RCC 7860 (cell line): ENCODE measurements around the gene SLCO4A1.

ENCODE experiments used
- DNase-seq: peaks from one replicate; pipeline ENCODE4 v3.0.0-alpha.2; 2015; ENCODE audit warnings: low spot score
- FAIRE-seq: peaks from 2 replicates; lab custom pipeline; 2012; peaks lifted over from hg19 to GRCh38; lab: Jason Lieb, UNC

SLCO4A1 gene

DNA sequence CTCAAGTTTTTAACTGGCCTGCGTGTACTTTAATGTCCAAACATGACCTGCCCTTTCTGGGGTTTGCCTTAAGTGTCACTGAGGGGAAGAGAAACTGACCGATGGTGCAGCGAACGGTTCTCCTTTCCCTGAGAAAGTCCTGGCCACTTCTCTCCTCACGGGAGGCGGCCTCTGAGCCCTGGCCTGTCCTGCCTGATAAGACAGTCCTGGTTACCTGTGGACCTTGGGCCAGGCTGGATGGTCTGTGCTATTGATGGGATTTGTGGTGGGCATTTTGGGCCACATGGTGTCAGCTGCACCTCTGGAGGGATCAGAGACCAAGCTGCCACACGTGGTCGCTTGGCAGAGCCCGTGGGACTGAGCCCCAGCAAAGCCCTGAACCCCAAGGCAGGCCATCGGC is 54.7 kb downstream of the SLCO4A1 start:
- FAIRE-seq (no peak), DNase-seq (no peak)

DNA sequence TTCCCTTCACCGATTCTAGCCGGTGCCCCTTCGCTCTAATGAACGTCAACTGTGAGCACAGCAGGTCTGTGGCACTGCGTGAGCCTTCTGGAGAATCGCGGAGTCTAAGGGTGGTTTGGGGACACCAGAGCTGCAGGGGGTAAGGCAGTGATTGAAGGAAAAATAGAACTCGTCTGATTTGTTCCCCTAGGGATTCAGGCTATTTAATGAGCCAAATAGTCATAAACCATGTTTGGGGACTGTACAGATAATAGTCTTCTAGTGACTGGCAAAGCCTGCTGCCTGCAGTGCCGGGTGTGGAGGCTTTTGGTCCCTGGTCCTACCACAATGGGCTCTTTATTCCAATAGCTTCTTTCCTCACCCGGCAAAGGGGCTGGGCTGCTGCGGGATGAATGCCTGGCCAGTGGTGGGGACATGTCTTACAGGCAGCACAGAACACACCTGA is 55.2 kb downstream of the SLCO4A1 start:
- DNase-seq = no peak
- no peak for FAIRE-seq

DNA sequence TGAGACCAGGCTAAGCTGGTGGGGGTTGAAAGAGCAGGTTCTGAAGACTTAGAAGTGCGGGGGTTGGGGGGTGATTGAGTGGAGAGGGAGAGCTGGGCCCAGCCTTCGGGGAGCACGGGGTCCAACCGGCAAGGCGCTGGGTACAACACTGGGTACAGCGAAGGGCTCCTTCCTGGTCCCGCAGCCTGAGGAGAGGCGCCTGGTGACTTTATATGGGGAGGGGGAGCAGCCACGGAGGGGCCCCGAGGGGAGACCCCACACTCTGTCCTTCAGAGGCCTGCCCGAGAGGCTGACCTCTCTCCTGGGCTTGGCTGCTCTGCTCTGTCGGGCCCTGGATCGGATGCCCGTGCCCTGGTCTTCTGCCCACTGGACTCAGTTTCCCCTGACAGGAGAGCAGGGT is 55.9 kb downstream of the SLCO4A1 start:
- DNase-seq (no peak), FAIRE-seq (no peak)

DNA sequence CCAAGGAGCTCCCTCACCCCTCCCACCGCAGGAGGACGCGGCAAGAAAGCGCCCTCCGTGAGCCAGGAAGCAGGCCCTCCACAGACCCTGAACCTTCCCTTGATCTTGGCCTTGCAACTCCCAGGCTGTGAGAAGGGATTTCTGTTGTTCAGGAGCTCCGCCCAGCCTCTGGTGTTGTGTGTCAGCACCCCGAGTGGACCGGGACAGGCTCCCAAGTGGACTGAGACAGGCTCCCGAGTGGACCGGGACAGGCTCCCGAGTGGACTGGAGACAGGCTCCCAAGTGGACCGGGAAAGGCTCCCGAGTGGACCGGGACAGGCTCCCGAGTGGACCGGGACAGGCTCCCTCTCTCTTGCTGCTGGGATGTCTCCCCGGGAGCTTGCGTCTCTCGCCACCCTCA is 57.0 kb downstream of the SLCO4A1 start:
- DNase-seq (no peak), FAIRE-seq (no peak)

DNA sequence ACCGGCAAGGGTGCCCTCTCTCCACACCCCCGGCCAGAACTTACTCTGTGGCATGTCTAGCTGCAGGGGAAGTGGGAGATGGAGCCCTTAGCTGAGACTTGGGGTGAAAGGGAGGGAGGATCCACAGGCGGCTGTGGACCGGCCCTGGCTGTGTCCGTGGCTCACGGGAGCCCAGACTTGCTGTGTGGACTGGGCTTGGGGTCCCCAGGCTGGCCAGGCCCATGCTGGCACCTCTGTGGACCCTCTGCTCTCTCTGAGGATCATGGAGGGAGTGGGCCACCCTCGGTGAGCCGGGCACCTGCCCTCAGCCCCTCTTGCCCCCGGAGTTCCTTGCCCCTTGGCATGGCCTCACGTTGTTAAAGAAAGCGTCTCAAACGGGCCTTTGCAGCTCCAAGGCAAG is 57.4 kb downstream of the SLCO4A1 start:
- no peak for DNase-seq

DNA sequence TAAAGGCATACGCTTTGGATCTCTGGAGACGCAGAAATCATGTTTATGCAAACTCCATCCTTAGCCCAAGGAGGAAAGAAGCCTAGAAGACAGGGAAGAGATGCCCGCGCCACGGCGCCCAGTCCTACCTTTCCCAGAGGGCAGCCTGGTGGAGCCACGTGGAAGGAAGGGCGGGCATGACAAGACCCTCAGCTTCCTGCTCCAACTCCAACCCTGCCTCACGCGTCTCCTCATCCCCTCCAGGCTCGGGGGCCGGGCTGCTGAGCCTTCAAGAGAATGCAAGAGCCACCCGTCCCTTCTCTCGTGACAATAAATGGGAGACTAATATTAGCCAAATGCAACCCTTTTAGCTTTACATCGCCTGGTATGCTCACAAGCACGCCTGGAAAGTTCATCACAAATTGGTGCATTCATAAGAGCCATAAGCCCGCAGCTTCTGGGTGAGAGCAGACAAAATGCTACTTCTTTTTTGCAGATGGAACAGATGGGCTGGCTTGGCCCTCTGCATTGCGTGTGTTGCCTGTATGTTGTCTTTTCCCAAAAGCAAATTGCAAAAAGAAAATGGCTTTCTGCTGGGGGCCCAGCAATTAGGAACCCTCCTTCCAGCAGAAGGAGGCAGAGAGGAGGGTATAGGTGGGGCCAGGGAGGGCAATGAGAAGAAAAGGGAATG is 58.1 kb downstream of the SLCO4A1 start:
- FAIRE-seq (no peak), DNase-seq (no peak)

More for the DNA sequence above, 57.4 kb downstream of the SLCO4A1 start:
- no peak for FAIRE-seq

DNA sequence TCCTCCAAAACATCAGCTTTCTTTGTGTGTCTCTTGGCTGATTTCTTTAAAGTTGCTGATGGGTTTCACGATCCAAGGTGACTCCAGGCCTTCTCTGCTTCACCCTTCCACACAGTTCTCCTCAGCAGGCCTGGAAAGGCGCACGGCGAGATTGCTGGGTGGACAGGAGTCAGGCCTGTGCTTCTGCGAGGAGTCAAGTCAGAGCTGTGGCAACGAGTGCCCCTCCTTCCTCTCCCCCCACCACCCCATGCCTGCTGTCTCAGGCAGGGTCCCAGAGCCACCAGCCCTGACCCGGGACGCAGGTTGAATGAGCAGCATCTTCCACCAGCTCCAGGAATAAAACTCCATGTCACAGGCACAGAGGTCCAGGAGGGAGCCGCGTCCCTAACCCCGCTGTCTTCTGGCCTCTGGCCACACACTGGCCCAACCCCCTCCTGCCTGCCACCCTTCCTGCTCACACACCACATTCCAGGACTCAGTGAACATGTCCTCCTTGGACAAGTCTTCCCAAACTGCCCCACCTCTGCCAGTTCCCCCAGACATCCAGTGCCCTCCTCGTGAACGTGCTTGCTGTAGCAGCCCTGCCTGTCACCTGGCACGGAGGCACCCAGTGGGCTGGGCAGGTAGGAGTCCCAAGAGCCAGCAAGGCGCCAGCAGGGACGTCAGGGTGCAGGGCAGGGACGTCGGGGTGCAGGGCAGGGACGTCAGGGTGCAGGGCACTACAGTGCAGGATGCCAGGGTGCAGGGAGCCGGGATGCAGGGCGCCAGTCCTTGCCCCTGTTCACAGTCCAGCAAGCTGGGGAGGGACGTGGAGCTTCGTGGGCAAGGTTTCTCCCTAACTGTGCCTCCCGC is 59.1 kb downstream of the SLCO4A1 start:
- FAIRE-seq (no peak), DNase-seq (no peak)

DNA sequence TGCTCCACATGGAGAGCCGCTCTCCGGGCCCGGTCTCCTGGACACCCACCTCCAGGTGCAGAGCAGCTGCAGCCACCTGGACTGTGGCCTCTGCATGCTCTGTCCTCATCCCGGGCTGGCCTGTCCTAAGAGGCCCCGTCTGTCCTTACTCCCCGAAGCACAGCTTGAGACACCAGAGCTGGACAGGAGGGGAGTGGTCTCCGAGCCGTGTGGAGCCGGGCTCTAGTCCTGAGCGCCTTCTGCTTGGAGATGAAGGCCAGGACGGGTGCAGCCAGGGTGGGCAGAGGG is 59.7 kb downstream of the SLCO4A1 start:
- DNase-seq (no peak), FAIRE-seq (no peak)

DNA sequence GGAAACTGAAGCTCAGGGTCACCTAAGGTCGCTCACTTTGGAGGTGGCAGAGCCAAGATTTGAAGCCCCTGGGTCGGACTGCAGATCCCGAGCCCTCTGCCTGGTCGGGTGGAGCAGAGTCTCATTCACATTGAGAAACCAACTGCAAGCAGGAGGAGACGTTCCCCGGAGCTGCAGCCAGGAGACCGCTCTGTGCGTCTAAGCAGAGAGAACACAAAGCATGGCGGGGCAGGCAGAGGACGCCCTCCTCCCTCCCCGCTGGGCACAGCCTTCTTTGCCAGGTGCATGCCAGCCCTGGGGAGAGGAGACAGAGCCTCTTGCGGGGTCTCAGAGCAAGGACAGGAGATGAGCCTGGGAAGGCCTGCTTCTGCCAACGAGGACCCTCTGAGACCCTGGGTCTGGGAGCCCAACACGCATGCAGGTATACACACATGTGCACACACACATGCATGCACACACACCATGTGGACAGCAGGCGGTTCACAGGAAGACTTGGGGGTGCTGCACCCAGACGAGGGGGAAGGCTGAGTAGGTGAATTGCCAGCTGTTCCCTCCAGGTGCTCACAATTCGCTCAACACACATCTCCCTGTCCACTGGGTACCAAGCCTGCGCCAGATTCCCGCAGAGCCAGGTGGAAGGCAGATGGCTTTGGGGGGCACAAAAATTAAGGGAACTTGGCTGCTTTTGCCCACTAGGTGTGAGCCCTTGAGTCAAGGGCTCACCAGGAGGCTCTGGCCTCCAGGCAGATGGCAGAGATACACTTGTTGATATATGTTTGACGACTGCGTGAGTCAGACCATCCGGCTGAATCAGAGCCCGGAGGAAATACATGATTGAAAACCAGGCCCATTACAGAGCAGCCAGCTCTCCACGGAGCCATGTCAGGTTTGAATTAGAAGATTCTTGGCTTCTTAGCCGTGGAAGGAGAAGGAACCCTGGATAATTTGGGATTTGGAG is 60.9 kb downstream of the SLCO4A1 start:
- FAIRE-seq = peak; percentile 87
- peak; percentile 85 for DNase-seq

DNA sequence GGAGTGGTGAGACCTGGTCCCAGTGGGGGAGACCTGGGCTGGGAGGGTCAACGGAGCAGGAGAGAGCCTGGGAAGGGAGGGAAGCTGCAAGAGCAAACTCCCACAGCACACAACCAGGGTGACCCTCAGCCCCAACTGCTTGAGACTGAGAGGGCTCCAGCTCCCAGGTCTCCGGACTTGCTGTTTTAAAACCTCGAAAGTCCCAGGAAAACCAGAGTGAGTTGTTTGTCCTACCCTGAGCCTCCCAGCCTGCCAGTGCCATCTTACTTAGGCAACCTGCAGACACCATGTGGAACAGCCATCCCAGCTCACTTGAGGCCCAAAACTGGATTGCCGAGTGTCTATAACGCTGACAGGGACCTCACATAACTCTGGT is 61.5 kb downstream of the SLCO4A1 start:
- DNase-seq (no peak), FAIRE-seq (no peak)

DNA sequence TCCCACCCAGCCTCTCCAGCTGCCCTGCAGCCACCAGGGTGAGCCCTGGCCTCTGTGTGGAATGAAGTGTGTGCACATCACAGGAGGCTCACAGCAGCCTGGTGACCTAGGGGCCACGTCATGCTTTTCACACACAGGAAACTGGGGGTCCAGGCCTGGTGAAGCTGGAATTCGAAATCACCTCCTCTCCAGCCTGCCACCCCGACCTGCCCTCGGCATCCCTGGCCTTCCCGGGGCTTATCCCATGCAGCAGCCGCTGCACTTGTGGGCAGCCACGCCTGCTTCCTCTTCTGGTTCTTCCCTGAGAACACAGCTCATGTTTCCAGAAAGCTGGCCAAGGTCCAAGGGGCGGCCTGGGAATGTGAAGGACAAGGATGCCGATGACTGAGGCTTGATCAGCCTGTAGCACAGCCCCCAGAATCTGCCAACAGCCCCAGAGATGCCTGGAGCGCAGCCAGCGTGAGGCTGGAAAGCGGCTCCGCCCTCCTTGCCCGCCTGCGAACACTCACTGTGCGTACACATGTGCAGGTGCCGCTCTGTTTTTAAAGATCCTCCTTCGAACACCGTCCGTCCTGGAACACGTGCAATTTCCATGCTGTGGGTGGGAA is 62.1 kb downstream of the SLCO4A1 start:
- DNase-seq (peak; percentile 76), FAIRE-seq (no peak)

DNA sequence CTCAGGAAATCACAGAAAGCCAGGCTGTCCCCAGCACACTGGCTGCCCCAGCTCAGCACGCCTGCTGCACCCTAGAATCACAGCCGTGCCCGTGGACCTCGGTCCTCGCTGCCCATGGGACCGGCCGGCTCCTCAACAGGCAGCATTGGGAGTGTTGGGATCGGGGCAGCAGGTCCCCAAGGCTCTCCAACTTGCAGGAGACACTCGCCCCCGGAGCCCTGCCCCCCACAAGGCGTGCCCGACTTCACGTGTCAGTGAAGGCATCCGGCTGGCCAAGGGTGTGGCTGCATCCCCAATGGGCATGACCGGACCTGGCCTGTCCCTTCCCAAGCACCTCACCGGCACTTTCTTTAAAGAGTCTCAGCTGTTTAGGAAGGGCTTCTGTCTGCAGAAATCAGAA is 63.3 kb downstream of the SLCO4A1 start:
- DNase-seq = no peak
- no peak for FAIRE-seq

DNA sequence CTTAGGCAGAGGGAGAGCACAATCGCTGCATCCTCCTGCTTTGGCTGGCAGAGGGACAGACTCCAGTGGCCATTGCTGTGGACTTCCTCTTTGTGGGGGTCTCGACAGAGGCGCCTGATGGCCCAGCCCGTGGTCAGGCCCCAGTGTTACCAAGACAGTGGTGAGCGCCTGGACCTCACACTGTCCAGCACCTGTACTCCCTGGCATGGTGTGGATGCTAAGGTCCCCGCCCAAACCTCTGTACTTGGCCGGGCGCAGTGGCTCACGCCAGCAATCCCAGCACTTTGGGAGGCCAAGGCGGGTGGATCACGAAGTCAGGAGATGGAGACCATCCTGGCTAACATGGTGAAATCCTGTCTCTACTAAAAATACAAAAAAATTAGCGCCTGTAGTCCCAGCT is 64.0 kb downstream of the SLCO4A1 start:
- FAIRE-seq (no peak), DNase-seq (no peak)

DNA sequence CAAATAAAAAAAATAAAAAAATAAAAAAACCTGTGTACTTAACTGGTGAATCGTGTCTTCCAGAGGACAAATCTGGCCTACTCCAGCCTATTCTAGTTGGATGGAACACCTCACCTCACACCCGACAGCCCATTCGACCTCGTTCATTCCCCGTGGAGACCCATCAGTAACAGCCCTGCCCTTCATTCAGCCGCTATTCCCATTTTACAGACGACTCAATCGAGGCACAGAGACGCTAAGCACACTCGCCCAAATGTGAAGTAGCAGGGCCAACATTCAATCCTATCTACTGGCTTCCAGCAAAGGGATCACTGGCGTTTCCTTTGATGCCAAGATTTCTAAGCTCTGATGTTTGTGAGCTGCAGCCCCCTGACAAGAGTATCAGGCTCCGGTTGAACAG is 64.6 kb downstream of the SLCO4A1 start:
- no peak for DNase-seq
- no peak for FAIRE-seq

DNA sequence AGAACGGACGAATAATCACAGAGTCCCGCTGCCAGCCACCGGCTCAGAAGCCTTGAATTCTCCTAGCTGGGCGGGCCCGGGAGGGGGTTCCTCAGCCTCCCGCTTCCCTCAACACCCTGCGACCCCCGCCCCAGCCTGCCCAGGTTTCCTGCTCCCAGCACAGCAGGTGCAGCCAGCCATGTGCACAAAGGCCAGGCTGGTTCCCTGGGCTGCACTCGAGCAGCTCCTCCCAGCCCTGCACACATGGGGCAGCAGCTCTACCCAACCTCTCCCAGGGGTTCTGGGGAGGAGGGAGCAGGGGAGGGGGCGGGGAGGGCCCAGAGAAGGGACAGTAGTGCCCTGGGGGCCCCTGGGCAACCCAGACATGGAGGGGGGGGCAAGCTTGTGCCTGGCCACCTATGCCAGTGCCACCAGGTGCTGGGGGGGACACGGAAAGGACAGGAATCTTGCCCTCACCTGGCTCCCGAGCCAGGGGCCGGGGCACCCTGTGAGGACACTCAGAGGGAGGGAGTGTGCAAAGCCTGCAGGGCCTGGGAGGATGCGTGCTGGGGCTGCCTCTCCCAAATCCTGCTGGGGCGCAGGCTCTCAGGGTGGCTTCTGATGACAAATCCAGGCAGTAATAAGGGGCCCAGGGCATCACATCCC is 65.1 kb downstream of the SLCO4A1 start:
- FAIRE-seq (no peak), DNase-seq (no peak)

DNA sequence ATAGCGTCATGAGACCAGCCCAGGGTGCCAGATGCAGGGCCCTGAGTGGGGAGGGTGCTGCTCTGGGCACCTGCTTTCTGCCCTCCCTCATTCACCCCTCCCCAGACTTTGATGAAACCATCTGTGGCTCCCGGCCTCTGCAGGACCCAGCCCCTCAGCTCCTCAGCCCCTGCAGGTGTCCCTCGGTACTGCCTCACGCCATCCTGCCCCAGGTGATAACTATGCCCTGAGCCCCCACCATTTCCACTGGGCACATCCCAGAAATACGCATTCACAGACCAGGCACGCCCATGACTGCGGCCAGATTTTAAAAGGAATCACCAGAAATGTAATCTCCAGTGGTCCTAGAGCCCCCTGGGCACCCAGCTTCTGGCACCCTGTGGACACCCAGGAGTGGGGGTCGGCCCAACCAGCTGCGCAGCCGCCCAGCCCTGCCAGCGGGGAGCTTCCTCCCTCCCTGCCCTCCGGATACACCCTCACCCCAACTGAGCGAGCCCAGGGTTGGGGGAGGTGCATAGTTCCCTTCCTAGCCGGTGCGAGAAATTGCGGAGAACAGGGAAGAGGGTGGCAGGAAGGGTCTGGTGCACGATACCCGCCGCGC is 65.7 kb downstream of the SLCO4A1 start:
- no peak for FAIRE-seq
- DNase-seq = no peak

DNA sequence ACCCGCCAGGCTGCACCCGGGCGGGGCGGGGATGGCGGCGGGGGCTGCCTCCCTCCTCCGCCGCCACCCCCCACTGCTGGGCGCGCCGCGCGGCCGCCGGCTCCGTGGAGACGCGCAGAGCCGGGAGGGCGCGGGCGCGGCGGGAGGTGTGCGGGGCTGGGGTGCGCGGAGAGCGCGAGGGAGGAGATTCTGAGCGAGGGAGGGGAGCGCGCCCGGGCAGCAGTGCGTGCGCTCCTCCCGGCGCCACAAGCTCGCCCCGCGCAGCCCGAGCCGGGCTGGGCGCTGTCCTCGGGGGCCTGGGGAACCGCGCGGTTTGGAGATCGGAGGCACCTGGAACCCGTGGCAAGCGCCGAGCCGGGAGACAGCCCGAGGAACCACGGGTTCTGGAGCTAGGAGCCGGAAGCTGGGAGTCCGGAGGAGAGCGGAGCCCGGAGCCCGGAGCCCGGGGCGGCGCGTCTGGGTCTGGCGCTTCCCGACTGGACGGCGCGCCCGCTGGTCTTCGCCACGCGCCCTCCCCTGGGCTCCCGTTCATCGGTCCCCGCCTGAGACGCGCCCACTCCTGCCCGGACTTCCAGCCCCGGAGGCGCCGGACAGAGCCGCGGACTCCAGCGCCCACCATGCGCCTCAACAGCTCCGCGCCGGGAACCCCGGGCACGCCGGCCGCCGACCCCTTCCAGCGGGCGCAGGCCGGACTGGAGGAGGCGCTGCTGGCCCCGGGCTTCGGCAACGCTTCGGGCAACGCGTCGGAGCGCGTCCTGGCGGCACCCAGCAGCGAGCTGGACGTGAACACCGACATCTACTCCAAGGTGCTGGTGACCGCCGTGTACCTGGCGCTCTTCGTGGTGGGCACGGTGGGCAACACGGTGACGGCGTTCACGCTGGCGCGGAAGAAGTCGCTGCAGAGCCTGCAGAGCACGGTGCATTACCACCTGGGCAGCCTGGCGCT is 66.6 kb downstream of the SLCO4A1 start, which contains the start of gene NTSR1:
NTSR1 (plus strand) TSS at position 246 of the 946 bp plus-strand sequence; CDS start at position 618, 372 bp downstream.
- FAIRE-seq (no peak), DNase-seq (no peak)

DNA sequence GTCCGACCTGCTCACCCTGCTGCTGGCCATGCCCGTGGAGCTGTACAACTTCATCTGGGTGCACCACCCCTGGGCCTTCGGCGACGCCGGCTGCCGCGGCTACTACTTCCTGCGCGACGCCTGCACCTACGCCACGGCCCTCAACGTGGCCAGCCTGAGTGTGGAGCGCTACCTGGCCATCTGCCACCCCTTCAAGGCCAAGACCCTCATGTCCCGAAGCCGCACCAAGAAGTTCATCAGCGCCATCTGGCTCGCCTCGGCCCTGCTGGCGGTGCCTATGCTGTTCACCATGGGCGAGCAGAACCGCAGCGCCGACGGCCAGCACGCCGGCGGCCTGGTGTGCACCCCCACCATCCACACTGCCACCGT is 67.2 kb downstream of the SLCO4A1 start:
- no peak for FAIRE-seq
- DNase-seq = no peak
